DMS153 (cell line): ENCODE measurements around the gene CD44.
"Not testable (repeated sequence)": the region's sequence is repeated elsewhere in the genome, so short reads cannot be mapped to it uniquely, and the experiment has no call there.

Experiments
- DNase-seq: peaks from one replicate; lab custom pipeline; 2025; lab: John Stamatoyannopoulos, UW

CD44 gene

GRCh38 chr11:35214226-35214770, 75.3 kb downstream of the CD44 start:
- DNase-seq = no peak

DNA sequence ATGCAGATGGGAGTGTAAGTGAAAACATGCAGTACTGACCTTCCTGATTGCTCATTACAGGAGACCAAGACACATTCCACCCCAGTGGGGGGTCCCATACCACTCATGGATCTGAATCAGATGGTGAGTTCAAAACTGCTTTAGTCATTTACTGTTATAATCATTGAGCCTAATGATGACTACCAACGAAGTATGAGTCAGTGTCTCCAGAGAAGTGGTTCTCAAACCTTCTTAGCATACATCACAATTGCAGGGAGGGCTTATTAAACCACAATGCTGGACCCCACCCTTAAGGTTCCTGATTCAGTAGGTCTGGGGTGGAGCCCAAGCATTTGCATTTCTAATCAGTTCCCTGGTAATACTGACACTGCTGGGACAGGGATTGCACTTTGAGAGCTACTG, 75.8 kb downstream of the CD44 start:
- no peak for DNase-seq

DNA sequence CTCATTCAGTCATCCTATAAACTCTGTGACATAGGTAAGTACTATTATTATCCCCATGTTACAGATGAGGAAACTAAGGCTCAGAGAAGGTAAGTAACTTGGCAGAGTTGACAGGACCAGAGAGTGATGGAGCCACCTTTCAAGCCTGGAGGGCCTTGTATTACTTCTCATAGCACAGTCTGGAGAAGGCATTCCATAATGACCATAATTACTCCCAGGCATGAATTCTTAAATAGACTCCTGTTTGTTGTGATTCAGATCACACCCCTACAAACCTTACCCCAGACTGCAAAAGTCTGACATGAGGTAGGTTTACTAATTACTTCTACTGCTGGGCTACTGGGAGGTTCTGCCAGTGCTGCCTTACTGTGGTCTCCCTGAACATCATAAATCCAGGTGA, 77.0 kb downstream of the CD44 start:
- DNase-seq = no peak

DNA sequence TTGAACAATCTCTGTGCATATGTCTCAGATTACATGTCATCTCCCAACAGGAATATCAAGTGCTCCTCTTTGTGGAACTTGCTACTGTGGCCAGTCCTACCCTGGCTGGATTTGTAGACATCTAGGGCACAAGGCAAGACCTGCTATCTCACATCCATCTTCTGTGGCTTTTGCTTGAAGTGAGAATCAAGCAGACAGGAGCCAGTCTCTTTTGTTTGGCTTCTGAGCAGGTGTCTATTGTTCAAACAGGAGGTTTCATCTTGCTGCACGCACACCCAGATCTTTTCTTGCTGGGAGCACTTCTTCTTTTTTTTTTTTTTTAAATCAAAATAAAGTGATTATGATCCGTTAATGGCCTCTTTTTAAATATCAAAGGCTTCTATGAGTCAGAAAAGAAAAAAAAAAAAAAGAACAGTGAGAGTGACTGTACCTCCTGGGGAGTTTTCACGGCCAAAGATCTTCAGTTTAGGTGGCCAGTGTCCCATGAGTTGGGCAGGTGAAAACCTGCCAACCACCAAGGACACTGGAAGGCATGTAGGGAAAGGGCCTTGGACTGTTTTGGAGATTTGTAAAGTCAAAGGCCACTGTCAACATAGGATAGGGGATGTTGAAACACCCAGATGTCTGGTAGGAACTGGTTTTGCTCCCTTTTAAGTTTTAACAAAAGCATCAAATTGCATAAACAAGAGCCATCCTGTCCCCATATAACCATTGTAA, 78.1 kb downstream of the CD44 start:
- peak; percentile 41 for DNase-seq

DNA sequence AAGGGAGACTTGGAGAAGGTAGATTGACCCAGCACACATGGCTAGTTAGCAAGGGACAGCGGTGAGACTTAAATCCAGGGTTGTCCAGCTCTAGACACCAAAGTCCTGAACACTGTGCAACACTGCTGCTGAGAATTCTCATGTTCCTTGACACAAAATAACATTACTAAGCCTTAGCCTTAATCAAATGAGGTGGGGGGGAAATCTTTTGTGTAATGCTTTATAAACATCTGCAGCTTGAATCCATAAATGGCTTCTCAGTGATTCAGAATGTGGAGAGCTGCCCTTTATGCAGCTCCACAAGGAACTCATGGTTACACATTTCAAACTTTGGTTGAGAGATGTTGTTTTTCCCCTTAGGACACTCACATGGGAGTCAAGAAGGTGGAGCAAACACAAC, 80.0 kb downstream of the CD44 start:
- no peak for DNase-seq

DNA sequence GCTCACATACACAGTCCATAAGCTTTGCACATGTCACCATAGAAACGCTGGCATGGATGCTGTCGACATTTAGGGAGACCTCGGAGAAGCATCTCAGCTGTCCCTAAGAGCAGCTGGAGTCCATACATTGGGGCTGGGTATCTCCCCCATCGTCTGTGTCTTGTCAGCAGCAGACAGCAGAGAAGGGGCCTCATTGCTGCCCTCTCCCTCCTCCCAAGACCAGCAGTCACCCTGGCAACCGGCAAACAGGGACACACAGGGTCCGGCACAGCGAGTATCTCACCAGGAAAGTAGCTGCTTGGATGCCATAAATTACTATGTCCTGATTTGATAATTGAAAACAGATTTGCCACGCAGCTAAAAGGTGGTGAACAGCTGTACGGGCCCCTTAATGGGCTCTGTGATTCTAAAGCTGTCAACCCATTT, 84.4 kb downstream of the CD44 start:
- DNase-seq = no peak

- DNase-seq = no peak
Observed at GRCh38 chr11:35223991-35224390, 85.0 kb downstream of the CD44 start.

DNA sequence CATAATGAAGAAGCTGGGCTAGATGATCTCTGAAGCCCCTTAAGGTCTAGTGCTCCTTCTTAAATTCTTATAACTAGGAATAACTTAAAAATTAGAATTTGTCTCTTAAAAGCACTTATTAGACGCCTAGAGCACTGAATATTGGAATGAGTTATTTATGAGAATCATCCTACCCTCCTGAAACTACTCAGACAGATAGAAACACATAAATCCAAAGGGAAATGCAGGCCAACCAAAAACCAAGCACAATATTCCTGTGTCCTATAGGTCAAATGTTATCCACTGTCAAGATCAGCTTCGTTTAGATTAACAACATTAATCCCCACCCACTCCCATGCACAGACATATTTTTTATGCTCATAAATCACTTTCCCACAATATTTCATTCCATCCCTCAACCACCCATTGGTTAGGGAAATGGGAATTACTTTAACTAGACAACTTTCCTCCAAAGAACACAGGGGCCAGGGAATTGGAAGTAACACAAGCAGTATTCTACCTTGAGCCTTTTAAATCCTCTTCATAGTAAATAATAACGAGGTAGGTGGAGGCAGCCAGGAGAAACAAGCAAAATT, 87.1 kb downstream of the CD44 start:
- DNase-seq = no peak

GRCh38 chr11:35226756-35227155, 87.8 kb downstream of the CD44 start:
- DNase-seq = not testable (repeated sequence)

DNA sequence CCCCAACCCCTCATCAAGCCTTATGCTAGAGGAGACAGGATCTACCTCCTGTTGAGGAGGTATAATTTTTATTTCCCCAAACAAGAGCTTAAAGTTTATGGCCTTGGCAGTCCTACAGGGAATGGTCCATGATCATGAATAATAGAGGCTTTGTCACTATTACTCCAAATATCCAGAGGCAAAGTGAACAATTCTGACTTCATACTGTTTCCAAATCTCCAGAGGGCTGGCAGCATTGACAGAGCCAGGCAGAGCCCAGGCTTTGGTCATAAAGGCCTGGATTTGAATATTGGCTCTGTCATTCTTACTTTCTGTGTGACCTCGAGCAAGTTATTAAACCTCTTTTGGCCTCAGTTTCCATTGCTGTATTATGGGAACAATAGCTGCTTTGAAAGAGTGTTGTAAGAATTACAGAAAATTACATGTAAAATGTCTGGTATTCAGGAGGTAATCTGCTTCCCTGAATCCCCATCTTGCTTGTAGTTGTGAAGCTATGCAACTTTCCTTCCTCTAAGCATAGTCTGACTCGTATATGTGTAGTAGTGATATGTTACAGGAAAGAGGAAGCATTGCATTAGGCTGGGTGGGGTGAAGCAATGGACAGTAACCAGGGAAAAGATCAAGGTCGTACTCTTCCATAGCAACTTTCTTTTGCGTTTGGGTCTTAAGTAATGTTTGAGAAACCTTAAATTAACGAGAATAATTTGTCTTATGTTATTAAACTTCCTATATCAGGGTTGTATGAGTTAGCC, 88.8 kb downstream of the CD44 start:
- no peak for DNase-seq

DNA sequence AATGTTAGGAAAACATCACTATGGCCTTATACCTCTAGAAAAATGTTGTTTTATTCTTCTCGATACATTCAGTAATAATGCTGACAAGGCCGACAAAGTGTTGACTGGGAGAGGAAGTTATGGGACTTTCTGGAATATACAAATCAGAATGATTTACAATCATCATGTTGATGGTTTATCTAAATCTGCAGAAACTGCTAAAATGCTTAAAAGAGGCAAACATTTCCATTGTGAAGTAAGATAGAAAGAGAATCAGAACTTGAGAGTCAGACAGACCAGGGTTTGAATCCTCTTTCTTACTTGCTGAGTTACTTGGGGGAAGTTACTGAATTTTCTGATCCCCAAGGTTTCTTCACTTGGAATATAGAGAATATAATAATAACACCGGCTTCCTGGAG, 89.4 kb downstream of the CD44 start:
- no peak for DNase-seq

GRCh38 chr11:35230388-35230787, 91.4 kb downstream of the CD44 start:
- no peak for DNase-seq

DNA sequence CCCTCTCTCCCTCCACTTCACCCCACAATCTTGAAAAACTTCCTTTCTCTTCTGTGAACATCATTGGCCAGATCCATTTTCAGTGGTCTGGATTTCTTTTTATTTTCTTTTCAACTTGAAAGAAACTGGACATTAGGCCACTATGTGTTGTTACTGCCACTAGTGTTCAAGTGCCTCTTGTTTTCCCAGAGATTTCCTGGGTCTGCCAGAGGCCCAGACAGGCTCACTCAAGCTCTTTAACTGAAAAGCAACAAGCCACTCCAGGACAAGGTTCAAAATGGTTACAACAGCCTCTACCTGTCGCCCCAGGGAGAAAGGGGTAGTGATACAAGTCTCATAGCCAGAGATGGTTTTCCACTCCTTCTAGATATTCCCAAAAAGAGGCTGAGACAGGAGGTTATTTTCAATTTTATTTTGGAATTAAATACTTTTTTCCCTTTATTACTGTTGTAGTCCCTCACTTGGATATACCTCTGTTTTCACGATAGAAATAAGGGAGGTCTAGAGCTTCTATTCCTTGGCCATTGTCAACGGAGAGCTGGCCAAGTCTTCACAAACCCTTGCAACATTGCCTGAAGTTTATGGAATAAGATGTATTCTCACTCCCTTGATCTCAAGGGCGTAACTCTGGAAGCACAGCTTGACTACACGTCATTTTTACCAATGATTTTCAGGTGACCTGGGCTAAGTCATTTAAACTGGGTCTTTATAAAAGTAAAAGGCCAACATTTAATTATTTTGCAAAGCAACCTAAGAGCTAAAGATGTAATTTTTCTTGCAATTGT, 92.3 kb downstream of the CD44 start:
- no peak for DNase-seq

DNA sequence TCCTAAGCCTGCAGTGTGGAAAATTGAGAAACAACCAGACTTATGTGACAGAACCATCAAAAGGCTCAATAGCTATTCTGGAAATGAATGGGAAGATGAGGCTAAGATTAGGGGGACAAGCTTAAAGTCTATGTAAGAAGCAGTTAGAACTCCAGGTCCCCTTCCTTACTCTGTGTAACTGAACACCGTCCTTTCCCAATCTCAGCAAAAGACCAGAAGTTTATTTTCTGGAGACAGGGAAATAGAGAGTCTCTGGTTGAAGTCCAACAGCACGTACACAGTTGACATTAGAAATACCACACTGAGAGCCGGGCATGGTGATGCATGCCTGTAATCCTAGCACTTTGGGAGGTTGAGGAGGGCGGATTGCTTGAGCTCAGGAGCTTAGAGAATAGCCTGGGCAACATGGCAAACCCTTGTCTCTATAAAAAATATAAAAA, 93.9 kb downstream of the CD44 start:
- DNase-seq = no peak

DNA sequence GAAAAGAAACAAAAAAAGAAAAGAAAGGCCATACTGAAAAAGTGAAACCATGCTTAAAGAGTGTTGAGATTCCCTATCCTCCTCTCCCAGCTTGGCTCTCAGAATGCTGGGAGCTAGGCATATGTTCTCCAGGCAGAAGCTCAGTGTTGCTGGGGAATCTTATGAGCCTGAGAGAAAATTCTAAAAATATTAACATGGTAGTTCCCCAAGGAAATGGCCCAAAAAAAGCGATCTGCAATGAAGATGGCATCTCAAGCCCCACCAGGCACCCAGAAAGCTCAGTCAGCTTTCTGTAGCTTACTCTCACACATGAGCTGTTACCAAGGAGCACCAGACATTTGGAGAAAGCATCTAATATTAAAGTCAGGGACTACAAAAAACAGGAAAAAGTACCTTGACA, 94.5 kb downstream of the CD44 start:
- DNase-seq = no peak

GRCh38 chr11:35234460-35235156, 95.6 kb downstream of the CD44 start:
- DNase-seq = no peak

GRCh38 chr11:35235157-35235468, 96.1 kb downstream of the CD44 start:
- no peak for DNase-seq

DNA sequence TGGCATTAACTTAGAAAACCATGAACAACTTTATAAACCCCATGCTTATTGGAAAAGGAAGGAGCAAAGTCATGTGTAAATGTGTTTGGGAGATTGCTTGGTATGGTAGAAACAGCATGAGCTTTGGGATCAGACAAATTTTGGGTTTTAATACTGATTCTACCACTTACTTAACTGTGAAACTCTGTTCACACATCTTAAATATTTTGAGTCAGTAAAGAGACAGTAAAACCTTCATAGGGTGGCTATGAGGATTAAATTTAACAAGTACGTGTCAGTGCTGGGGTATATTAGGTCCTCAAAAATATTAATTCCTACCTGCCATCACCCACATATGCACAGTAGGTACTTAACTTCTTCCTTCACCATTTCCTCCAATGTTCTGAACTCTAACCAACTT, 96.5 kb downstream of the CD44 start:
- DNase-seq = no peak

GRCh38 chr11:35235936-35236666, 97.1 kb downstream of the CD44 start:
- no peak for DNase-seq

GRCh38 chr11:35236667-35237003, 97.7 kb downstream of the CD44 start:
- no peak for DNase-seq

GRCh38 chr11:35237351-35237750, 98.4 kb downstream of the CD44 start:
- no peak for DNase-seq
